GM12865 (cell line): ENCODE results near the gene CA7.
A peak's percentile ranks its signal among the peaks of the same experiment; 100 is the strongest.

ENCODE experiments used
- DNase-seq: peaks from one replicate; pipeline ENCODE4 v3.0.0; 2010; ENCODE audit warnings: low read depth
- H3K4me3 ChIP-seq: 2 replicates; pipeline ENCODE4 v1.5.1; 2011; ENCODE audit warnings: mild to moderate bottlenecking, low read depth, low read length, control low read depth
- TF ChIP-seq, protein P1 (sequence below): IDR thresholded peaks from 2 replicates; pipeline ENCODE4 v1.5.1; 2011; ENCODE audit warnings: low read length, control low read depth, low read depth, inconsistent platforms; ENCODE audit not compliant: insufficient read depth; ENCODE audit errors: missing control alignments

The CA7 gene

GRCh38 chr16:66811043-66811442 lies 33.2 kb upstream of the CA7 start:
- no peak for DNase-seq
- H3K4me3 ChIP-seq, result no peak overlapping the region
- TF ChIP-seq, protein P1, sequence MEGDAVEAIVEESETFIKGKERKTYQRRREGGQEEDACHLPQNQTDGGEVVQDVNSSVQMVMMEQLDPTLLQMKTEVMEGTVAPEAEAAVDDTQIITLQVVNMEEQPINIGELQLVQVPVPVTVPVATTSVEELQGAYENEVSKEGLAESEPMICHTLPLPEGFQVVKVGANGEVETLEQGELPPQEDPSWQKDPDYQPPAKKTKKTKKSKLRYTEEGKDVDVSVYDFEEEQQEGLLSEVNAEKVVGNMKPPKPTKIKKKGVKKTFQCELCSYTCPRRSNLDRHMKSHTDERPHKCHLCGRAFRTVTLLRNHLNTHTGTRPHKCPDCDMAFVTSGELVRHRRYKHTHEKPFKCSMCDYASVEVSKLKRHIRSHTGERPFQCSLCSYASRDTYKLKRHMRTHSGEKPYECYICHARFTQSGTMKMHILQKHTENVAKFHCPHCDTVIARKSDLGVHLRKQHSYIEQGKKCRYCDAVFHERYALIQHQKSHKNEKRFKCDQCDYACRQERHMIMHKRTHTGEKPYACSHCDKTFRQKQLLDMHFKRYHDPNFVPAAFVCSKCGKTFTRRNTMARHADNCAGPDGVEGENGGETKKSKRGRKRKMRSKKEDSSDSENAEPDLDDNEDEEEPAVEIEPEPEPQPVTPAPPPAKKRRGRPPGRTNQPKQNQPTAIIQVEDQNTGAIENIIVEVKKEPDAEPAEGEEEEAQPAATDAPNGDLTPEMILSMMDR, result no peak

- no peak for DNase-seq
- no peak overlapping the region for H3K4me3 ChIP-seq
- TF ChIP-seq, protein P1, result no peak
Measured at GRCh38 chr16:66814734-66815133, 29.5 kb upstream of the CA7 start.

GRCh38 chr16:66824006-66824405 lies 20.2 kb upstream of the CA7 start:
- TF ChIP-seq, protein P1, result no peak
- DNase-seq, result no peak

GRCh38 chr16:66830422-66831404 lies 13.5 kb upstream of the CA7 start, which contains the start of gene NAE1:
NAE1 (minus strand) TSS chr16:66830976; CDS start chr16:66830899, 77 bp downstream.
- peak; percentile 93 for DNase-seq
- TF ChIP-seq, protein P1, result peak; percentile 99
- peak within 1 kb of the TSS; percentile 85 for H3K4me3 ChIP-seq

More at GRCh38 chr16:66824006-66824405, 20.2 kb upstream of the CA7 start:
- H3K4me3 ChIP-seq, result no peak overlapping the region

DNA sequence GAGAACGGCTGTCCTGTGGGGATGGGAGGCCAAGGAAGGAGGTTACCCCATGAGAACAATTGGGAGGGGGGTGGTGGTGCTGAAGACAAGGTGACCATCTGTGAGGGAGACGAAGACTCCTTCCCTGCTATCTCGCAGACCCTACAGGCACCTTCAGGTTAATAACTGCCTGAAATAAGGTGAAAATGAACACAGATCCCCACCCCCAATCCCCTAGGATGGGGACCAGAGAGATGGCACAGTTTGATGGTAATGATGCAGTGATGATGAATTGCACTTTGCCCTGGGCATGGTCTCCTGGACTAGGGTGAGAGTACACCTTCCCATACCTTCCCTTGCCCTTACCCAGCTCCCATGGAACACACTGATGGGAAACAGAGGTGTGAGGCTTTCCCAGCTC lies 12.0 kb upstream of the CA7 start:
- H3K4me3 ChIP-seq, result no peak overlapping the region

DNA sequence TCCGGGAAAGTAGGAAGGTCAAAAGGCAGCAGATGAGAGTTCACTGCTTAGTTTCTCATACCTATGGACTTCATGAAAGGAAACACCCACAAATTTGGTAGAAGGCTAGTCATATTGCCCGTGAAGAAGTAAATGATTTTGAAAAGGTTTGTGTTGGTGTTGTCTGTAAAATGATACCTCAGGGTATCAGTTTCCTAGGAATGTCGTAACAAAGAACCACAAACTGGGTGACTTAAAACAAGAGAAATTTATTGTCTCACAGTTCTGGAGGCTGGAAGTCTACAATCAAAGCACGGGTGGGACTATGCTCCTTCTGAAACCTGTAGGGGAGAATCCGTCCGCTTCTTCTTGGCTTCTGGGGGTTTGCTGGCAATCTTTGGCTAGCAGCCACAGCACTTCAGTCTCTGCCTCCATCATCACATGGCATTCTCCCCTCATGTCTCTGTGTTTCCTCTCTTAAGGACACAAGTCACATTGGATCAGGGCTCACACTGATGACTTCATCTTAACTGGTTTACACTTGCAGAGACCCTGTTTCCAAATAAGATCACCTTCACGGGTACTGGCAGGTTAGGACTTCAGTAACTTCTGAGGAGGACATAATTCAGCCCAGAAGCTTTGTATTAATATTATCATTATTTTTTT lies 11.4 kb upstream of the CA7 start:
- H3K4me3 ChIP-seq, result no peak overlapping the region

More for the DNA sequence above, 12.0 kb upstream of the CA7 start:
- TF ChIP-seq, protein P1, result no peak
- no peak for DNase-seq

More for the DNA sequence above, 11.4 kb upstream of the CA7 start:
- no peak for DNase-seq
- TF ChIP-seq, protein P1, result no peak
